ENCODE data around the gene RARA.
"Not testable (repeated sequence)": the region's sequence is repeated elsewhere in the genome, so short reads cannot be mapped to it uniquely, and the experiment has no call there.

Gene RARA

DNA sequence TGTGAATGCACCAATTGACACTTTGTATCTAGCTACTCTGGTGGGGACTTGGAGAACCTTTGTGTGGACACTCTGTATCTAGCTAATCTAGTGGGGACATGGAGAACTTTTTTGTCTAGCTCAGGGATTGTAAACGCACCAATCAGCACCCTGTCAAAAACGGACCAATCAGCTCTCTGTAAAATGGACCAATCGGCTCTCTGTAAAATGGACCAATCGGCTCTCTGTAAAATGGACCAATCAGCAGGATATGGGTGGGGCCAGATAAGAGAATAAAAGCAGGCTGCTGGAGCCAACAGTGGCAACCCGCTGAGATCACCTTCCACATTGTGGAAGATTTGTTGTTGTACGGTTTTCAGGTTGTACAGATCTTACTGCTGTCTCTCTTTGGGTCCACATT lies 67.6 kb downstream of the RARA start:
- not testable (repeated sequence) for DNase-seq

DNA sequence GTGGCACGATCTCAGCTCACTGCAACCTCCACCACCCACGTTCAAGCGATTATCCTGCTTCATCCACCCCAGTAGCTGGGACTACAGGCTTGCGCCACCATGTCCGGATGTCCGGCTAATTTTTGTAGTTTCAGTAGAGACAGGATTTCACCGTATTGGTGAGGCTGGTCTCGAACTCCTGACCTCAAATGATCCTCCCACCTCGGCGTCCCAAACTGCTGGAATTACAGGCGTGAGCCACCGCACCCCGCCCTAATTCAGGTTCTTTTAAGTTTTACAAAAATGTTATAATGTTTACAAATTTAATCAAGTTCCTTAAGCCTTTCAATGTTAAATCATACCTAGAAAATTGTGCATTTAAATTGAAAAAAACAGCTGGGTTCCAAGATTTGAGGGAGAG lies 68.9 kb downstream of the RARA start:
- DNase-seq, result no peak

DNA sequence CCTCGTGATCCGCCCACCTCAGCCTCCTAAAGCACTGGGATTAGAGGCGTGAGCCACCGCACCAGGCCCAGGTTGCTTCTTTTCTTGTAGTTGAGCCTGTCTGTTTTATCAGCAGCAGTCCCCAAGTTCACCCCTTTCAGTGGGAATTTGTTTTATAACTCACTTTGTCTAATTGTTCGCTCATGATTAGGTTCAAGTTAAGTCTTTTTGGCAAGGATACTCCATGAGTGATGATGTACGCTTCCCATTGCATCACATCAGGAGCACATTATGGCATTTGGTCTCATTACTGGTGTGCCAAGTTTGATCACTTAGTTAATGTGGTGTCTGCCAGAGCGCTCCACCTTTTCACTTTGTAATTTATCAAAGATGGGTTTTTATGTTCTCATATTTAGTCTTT lies 70.0 kb downstream of the RARA start:
- no peak for DNase-seq

DNA sequence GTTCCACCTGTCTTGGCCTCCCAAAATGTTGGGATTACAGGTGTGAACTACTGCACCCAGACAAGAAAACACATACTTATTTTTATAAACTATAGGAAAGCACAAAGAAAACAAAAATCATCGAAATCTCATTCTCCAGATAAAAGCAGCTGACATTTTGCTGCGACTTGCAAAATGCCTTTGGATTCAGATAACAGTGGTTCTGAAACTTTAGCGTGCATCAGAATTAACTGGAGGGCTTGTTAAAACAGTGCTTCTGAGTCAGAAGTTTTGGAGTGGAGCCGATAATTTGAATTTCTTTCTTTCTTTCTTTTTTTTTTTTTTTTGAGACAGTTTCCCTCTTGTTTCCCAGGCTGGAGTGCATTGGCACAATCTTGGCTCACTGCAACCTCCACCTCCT lies 73.3 kb downstream of the RARA start:
- no peak for DNase-seq

DNA sequence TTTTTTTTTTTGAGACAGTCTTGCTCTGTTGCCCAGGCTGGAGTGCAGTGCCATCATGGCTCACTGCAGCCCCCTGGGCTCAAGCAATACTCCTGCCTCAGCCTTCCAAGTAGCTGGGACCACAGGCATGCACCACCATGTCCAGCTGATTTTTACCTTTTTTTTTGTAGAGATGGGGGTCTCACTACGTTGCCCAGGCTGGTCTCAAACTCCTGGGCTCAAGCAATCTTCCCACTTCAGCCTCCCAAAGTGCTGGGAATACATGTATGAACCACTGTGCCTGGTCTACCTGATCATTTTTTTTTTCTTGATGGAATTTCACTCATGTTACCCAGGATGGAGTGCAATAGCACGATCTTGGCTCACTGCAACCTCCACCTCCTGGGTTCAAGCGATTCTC lies 77.6 kb downstream of the RARA start:
- not testable (repeated sequence) for DNase-seq

DNA sequence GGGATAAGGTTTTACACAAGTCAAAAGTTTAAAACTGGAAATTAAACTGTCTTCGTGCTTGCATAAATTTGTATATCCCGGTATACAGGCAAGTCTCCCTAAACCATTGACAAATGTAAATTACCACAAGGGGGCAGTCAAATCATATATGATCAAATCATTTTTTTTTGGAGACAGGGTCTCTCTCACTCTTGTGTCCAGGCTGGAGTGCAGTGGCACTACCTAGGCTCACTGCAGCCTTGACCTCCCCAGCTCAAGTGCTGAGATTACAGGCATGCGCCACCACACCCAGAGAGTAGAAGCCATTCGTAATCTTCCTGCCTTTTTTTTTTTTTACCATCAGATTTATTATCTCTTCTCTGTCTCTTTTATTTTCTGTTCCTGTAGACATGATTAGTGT lies 90.2 kb downstream of the RARA start:
- peak; percentile 64 for DNase-seq

DNA sequence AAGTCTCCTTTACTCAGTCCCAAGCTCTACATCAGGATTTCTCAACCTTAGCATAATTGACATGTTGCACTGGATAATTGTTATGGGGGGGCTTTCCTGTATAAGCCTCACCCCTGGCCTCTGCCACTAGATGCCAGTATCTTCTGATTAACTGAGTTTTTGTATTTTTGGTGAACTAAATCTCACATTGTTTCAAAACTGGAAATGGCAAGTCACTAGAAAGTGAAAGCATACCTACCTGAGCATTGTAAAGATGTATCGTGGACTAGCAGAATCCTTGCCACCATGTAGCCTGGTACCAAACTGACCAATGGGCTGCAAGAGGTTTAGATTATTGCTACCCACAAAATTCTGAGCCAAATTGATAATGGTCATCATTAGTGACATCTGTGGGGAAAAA lies 93.7 kb downstream of the RARA start:
- DNase-seq, result no peak

DNA sequence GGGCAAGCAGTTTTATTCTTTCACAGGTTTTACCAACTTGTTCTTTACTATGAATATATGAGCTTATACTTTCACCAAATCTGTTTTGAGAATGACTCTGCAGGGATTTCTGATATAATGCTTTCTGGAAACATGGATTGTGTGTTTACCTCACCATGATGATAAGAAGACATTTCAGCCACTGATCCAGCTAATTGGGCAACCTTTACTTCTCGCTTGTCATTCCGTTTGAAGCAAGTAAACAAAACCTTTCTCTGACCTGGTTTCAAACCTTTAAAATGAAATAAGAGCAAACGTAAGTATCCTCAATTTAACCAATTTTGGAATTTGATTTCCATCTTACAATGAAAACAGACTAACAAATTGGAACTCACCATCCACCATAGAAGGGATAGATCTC lies 95.0 kb downstream of the RARA start:
- no peak for DNase-seq
